GM21723 (cell line): ENCODE data around the gene RASGRP4.

Experiments used
- ATAC-seq: cut with Tn5 transposase; IDR thresholded peaks from one replicate; pipeline ENCODE4 v1.9.1; 2021; ENCODE audit warnings: mild to moderate bottlenecking, moderate library complexity; ENCODE audit not compliant: unreplicated experiment

RASGRP4 gene

GRCh38 chr19:38391911-38392464, 34.0 kb downstream of the RASGRP4 start:
- no peak for ATAC-seq

- no peak for ATAC-seq
These were observed 35.8 kb downstream of the RASGRP4 start for GRCh38 chr19:38389957-38390924.

GRCh38 chr19:38389101-38389925, 36.7 kb downstream of the RASGRP4 start:
- no peak for ATAC-seq

- no peak for ATAC-seq
These were observed 37.5 kb downstream of the RASGRP4 start, which contains the start of gene SPRED3 for GRCh38 chr19:38388349-38389100. TSS of gene SPRED3 (plus strand) at chr19:38388697. CDS start at chr19:38390303, 1,606 bp downstream.

GRCh38 chr19:38387550-38388348, 38.3 kb downstream of the RASGRP4 start, which contains the start of gene GGN:
TSS of gene GGN (minus strand) at chr19:38388034. CDS start at chr19:38387261, 773 bp downstream.
- ATAC-seq: peak; percentile 50

- ATAC-seq: peak; percentile 7
These were observed 39.0 kb downstream of the RASGRP4 start for GRCh38 chr19:38386971-38387549.

GRCh38 chr19:38386300-38386970, 39.6 kb downstream of the RASGRP4 start:
- no peak for ATAC-seq

- ATAC-seq: no peak
These were observed 40.2 kb downstream of the RASGRP4 start for GRCh38 chr19:38385804-38386257.

- no peak for ATAC-seq
These were observed 40.8 kb downstream of the RASGRP4 start for GRCh38 chr19:38385057-38385803.

GRCh38 chr19:38384209-38385027, 41.6 kb downstream of the RASGRP4 start:
- ATAC-seq: no peak

GRCh38 chr19:38383743-38384142, 42.3 kb downstream of the RASGRP4 start:
- ATAC-seq: no peak

GRCh38 chr19:38383184-38383583, 42.8 kb downstream of the RASGRP4 start:
- no peak for ATAC-seq

GRCh38 chr19:38381138-38381537, 44.9 kb downstream of the RASGRP4 start:
- no peak for ATAC-seq

GRCh38 chr19:38378866-38379265, 47.2 kb downstream of the RASGRP4 start:
- ATAC-seq: no peak

GRCh38 chr19:38377052-38377451, 49.0 kb downstream of the RASGRP4 start:
- ATAC-seq: no peak

GRCh38 chr19:38376576-38376975, 49.4 kb downstream of the RASGRP4 start:
- no peak for ATAC-seq

- ATAC-seq: no peak
These were observed 50.3 kb downstream of the RASGRP4 start for GRCh38 chr19:38375748-38376147.
